Fibroblast of pulmonary artery (primary cell): Measurements from ENCODE around the gene MRC2.
"Not testable (repeated sequence)": the region's sequence is repeated elsewhere in the genome, so short reads cannot be mapped to it uniquely, and the experiment has no call there.

Experiments
- DNase-seq: peaks from one replicate; pipeline ENCODE4 v3.0.0-alpha.2; 2010; ENCODE audit warnings: low read depth
- H3K4me3 ChIP-seq: replicated peaks from 2 replicates; pipeline ENCODE4 v1.5.1; 2011; ENCODE audit warnings: low read depth, mild to moderate bottlenecking, control low read depth, low read length, moderate library complexity
- TF ChIP-seq, protein P1 (sequence below): IDR thresholded peaks from 2 replicates; pipeline ENCODE4 v1.5.1; 2011; ENCODE audit warnings: mild to moderate bottlenecking, control low read depth, low read length, inconsistent platforms; ENCODE audit errors: missing control alignments

Gene MRC2

DNA sequence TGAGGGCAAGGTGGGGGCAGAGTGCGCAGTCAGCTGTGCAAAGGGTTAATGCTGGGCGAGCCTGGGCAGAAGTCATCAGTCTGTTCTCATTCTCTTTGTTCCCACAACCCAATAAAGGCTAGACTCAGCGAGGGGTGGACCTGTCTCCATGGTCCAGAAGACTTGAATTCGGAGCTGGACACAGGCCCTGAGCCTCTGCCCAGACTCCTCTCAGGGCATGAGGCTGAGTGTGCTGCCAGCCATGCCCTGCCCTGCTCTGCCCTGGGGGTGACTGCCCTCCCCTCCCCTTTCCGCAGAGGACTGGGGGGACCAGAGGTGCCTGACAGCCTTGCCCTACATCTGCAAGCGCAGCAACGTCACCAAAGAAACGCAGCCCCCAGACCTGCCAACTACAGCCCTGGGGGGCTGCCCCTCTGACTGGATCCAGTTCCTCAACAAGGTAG lies 54.5 kb downstream of the MRC2 start:
- TF ChIP-seq, protein P1, sequence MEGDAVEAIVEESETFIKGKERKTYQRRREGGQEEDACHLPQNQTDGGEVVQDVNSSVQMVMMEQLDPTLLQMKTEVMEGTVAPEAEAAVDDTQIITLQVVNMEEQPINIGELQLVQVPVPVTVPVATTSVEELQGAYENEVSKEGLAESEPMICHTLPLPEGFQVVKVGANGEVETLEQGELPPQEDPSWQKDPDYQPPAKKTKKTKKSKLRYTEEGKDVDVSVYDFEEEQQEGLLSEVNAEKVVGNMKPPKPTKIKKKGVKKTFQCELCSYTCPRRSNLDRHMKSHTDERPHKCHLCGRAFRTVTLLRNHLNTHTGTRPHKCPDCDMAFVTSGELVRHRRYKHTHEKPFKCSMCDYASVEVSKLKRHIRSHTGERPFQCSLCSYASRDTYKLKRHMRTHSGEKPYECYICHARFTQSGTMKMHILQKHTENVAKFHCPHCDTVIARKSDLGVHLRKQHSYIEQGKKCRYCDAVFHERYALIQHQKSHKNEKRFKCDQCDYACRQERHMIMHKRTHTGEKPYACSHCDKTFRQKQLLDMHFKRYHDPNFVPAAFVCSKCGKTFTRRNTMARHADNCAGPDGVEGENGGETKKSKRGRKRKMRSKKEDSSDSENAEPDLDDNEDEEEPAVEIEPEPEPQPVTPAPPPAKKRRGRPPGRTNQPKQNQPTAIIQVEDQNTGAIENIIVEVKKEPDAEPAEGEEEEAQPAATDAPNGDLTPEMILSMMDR: no peak
- DNase-seq: no peak

DNA sequence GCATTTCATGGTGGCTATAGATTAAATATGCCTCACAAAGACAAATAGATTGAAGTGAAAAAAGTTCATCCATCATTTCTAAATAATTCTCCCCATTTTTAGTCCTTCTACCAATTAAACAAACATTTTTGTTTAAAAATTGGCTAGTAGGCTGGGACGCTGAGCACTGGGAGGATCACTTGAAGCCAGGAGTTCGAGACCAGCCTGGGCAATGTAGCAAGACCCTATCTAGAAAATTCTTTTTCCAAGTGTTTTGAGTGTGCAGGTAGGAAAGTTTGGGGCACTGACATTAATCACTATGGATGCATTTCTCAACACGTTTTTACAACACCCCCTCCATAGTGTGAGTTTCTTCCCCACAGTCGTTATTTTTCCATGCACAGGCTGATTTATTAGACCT lies 56.7 kb downstream of the MRC2 start:
- no peak for DNase-seq
- TF ChIP-seq, protein P1: no peak
- no peak overlapping the region for H3K4me3 ChIP-seq

More for the DNA sequence above, 54.5 kb downstream of the MRC2 start:
- no peak overlapping the region for H3K4me3 ChIP-seq

DNA sequence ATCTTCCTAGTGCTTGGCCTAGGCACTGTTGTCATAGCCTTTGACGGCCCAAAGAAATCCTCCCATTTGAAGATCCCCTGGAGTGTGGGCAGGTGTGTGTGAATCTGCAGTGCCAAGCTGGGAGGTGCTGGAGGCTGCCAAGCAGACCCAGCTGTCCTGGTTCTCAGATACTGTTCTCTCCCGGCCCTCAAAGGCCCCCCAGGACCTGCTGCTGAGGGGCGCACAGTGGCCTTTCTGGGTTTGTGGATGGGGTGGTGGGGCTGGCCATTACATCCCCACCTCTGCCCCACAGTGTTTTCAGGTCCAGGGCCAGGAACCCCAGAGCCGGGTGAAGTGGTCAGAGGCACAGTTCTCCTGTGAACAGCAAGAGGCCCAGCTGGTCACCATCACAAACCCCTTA lies 60.5 kb downstream of the MRC2 start:
- H3K4me3 ChIP-seq: no peak overlapping the region
- TF ChIP-seq, protein P1: no peak
- DNase-seq: no peak

DNA sequence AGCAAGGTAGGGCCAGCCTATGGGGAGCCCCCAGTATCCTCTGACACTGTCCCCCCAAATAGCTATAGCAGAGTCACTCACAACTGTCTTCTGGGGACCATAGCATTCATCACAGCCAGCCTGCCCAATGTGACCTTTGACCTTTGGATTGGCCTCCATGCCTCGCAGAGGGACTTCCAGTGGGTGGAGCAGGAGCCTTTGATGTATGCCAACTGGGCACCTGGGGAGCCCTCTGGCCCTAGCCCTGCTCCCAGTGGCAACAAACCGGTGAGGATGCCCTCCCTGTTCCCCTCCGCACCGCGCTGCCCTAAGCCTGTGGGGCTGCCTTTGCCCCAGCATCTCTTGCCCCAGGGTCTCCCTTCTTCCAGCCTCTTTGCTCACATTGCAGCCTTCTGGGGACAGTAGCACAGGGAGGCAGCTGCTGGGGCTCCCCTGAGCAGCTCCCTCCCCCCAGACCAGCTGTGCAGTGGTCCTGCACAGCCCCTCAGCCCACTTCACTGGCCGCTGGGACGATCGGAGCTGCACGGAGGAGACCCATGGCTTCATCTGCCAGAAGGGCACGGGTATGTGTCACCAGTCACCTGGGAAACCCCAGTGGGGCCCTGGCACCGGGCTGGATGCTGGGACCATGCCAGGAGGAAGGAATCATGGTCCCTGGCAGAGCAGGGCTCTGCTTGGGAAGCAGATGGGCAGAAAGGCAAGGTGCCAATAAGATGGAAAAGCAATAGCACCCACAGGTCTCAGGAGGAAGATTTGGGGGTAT lies 61.1 kb downstream of the MRC2 start:
- H3K4me3 ChIP-seq: no peak overlapping the region
- DNase-seq: no peak
- TF ChIP-seq, protein P1: no peak

DNA sequence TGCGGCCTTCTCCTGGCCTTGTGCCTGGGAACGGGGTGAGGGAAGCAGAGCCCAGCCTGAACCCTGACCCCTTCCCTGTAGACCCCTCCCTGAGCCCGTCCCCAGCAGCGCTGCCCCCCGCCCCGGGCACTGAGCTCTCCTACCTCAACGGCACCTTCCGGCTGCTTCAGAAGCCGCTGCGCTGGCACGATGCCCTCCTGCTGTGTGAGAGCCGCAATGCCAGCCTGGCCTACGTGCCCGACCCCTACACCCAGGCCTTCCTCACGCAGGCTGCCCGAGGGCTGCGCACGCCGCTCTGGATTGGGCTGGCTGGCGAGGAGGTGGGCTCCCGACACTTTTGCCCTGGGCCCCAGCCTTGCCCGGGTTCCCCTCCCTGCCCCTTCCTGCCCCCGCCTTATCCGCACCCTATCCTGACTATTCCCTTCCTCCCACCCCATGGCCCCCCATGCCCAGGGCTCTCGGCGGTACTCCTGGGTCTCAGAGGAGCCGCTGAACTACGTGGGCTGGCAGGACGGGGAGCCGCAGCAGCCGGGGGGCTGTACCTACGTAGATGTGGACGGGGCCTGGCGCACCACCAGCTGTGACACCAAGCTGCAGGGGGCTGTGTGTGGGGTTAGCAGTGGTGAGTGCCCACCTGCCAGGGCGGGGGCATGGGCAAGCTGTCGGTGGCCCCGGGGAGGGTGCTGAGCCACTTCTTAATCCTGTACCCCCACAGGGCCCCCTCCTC lies 62.1 kb downstream of the MRC2 start:
- DNase-seq: no peak
- no peak overlapping the region for H3K4me3 ChIP-seq
- TF ChIP-seq, protein P1: no peak

DNA sequence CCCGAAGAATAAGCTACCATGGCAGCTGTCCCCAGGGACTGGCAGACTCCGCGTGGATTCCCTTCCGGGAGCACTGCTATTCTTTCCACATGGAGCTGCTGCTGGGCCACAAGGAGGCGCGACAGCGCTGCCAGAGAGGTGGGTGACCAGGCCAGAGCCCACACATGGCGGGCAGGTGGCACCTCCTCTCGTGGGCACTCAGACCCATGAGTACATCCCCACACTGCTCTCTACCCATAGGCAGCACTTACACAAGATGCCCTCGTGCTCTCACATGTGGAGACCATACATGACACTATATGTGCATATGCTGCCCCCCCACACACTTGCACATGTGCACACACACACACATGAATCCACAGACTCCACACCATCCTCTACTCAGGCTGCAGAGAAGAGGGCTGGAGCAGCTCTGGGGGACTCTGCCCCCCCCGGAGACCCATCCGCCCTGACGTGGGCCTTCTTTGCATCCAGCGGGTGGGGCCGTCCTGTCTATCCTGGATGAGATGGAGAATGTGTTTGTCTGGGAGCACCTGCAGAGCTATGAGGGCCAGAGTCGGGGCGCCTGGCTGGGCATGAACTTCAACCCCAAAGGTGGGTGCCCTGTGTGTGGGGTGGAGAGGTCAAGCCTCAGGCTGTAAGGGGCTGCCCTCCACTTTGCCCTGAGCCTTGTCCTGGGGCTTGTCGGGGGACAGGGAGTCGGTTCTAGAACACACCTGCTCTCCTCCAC lies 62.9 kb downstream of the MRC2 start:
- H3K4me3 ChIP-seq: no peak overlapping the region
- TF ChIP-seq, protein P1: no peak
- no peak for DNase-seq

DNA sequence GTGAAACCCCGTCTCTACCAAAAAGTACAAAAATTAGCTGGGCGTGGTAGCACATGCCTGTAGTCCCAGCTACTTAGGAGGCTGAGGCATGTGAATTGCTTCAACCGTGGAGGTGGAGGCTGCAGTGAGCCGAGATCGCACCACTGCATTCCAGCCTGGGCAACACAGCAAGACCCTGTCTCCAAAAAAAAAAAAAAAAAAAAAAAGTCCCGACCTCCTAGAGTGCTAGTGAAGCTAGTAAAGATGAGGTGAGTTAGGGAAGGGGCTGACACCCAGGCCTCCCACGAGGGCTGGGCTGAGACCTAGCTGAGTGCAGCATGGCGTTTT lies 64.1 kb downstream of the MRC2 start:
- not testable (repeated sequence) for H3K4me3 ChIP-seq, DNase-seq
